ES-I3 (cell line): Measurements from ENCODE around the gene CLCN4.

ENCODE experiments used
- H3K36me3 ChIP-seq: 2 replicates; pipeline ENCODE4 v1.6.1; 2013; ENCODE audit warnings: mild to moderate bottlenecking, low read length, control low read depth, moderate library complexity; ENCODE audit not compliant: insufficient read depth
- H3K4me1 ChIP-seq: 2 replicates; pipeline ENCODE4 v1.6.1; 2013; ENCODE audit warnings: mild to moderate bottlenecking, control low read depth, low read length; ENCODE audit not compliant: insufficient read depth
- H3K9ac ChIP-seq: 2 replicates; pipeline ENCODE4 v1.6.1; 2013; ENCODE audit warnings: low read depth, mild to moderate bottlenecking, low read length, moderate library complexity
- H3K9me3 ChIP-seq: 2 replicates; pipeline ENCODE4 v1.6.1; 2013; ENCODE audit warnings: mild to moderate bottlenecking, low read length, moderate library complexity; ENCODE audit not compliant: control insufficient read depth, insufficient read depth

Gene CLCN4

DNA sequence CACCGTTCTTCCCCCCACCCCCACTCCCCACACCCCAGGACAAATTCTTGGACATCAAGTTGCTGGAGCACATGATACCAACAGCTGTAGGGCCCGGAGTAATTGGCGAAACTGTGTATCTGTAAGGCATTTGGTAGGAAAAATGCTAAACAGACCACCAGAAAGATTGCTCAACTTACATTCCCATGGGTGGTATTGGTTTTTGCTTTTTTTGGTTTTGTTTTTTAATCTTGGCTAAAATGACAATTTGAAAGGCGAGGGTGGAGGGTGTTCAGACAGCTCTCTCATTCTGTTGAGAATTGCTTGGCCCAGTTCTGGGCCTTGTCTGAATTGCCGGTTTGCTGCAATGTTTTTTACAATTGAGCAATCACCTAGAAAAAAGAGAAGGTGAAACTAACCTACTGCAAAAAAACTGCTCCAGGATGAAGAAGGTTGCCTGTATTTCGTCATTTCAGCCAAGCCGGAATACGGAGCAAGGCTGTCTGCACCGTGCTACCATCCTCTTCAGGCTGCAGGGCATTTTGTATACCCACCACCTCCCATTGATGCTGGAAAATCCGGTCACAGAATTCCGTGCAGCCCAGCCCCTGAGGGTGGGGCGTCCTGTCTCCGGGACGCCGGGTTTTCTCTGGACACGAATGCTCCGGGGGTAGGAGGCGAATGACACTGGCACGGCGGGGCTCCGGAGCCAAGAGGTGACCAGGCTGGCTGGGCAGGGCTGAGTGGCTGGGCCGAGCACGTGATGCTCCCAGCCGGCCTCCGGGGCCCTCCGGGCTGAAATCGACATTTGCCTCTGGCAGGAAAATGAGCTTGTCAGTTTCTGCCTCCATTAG, at the start of gene CLCN4:
Gene CLCN4, plus strand, starts transcription at position 777 of the 833 bp plus-strand sequence. CDS start 28,058 bp downstream, outside the sequence.
- peak within 1 kb of the TSS; percentile 44 for H3K9ac ChIP-seq
- H3K9me3 ChIP-seq, result no peaks in the 10 kb centered on the region
- no peaks in the 10 kb centered on the region for H3K36me3 ChIP-seq
- peaks cover 16% of the 10 kb centered on the region for H3K4me1 ChIP-seq

DNA sequence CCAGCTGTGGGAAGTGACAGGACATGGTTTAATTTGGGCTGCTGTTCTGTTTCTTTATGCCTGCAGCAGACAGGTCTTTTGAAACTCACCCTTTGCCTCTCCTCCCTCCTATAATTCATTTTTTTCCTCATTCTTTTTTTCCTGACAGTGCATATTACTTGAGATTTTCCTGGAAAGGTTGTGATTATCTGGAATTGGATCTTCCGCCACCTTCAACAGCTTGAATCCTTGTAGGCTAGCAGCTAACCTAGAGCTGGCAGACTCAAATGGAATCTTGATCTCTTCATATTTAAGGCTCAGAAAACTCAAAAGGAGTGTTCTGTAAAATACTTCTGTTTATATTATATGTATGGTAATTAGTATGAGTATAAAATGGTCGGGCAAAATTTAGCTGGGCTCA, 49.3 kb upstream of the CLCN4 start:
- H3K9me3 ChIP-seq, result no peaks in the 10 kb centered on the region; the same call in none of the 2 replicates
- H3K36me3 ChIP-seq, result no peaks in the 10 kb centered on the region; the same call in 1 of the 2 replicates
- no peak overlapping the region for H3K9ac ChIP-seq
- no peaks in the 10 kb centered on the region for H3K4me1 ChIP-seq

DNA sequence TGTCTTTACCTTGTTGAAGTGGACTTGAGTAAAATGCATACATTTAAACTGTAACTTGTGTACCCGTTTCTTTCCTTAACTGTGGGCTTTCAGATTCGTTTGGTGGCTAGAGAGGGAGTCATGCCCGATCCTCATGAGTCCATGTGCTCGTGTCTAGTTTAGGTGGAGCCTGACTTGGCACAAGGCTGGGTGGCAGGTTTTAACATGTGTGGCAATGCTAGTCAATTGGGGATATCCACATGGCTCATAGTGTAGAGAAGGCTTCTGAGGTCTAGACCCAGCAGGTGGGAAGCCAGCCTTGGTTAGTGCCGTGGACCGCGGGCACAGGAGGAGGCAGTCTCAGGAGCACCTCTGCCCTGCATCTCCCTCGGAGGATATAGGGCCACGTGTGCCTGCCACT, 48.5 kb upstream of the CLCN4 start:
- Histone ChIP-seq H3K36me3 (no peaks in the 10 kb centered on the region; the same call in none of the 2 replicates), H3K9me3 (peaks cover 3% of the 10 kb centered on the region), H3K4me1 (no peaks in the 10 kb centered on the region), H3K9ac (no peak overlapping the region)

DNA sequence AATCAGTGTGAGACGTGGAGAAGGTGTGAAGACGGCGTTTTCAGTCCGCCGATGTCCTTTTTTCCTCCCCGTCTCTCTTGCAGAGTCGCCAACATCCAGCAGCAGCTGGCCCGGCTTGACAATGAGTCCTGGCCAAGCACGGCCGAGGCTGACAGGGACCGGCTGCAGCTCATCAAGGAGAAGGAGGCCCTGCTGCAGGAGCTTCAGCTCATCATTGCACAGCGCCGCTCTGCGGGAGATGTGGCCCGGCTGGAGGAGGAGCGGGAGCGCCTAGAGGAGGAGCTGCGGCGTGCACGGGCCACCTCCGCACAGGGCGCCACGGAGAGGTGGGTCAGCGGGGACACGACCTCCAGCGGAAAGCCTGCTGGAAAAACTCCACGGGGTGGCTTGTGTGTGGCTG, 47.1 kb upstream of the CLCN4 start:
- H3K9me3 ChIP-seq, result peaks cover 4% of the 10 kb centered on the region
- H3K9ac ChIP-seq, result no peak overlapping the region
- H3K4me1 ChIP-seq, result no peaks in the 10 kb centered on the region
- no peaks in the 10 kb centered on the region; the same call in none of the 2 replicates for H3K36me3 ChIP-seq

DNA sequence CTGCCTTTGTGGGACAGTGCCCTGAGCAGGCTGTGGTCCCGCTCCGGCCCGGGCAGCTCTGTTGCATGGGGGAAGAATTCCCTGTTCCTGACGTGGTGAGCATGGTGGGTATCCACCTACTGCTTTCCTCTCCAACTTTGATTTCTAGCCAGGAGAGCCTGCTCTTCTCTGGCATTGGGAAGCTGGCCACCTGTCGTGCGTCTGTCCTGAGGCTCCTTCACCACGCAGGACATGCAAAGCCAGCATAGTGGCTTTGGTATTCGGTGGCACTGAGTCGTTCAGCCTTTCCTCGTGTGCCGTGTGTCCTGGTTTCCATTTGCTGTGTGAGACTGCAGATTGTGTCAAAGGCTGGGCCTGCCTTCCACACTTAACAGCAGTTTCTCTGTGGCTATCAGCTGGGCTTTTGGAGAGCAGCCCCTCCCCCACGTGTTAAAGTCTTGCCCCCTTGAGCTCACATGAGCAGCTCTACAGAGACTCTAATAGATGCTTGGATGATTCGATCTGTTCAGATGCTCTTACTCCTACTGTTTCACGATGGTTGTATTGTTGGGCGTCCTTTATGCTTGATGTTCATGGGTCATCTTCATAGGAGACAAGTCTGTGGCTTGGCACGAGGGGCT, 46.3 kb upstream of the CLCN4 start:
- Histone ChIP-seq H3K4me1 (no peaks in the 10 kb centered on the region), H3K36me3 (no peaks in the 10 kb centered on the region; the same call in none of the 2 replicates), H3K9me3 (peaks cover 4% of the 10 kb centered on the region), H3K9ac (no peak overlapping the region)

DNA sequence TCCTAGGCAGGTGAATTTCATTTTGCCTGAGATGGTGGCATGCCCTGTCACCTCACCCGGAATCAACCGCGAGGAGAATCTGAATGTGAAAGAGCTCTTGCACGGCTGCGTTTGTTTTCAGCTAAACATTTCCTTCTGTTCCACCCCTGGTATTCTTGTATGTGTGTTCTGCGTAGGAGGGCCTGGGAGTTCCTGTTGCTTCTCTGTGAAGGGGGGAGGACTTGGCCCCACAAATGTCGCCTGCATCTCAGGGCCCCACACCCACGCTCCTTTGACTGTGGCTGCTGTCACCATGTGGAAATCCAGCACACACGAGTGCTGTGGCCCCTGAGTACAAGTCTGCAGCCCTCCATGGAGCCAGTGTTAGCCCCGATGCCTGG, 45.8 kb upstream of the CLCN4 start:
- Histone ChIP-seq H3K4me1 (no peaks in the 10 kb centered on the region), H3K9ac (no peak overlapping the region), H3K9me3 (peaks cover 4% of the 10 kb centered on the region), H3K36me3 (no peaks in the 10 kb centered on the region; the same call in none of the 2 replicates)

DNA sequence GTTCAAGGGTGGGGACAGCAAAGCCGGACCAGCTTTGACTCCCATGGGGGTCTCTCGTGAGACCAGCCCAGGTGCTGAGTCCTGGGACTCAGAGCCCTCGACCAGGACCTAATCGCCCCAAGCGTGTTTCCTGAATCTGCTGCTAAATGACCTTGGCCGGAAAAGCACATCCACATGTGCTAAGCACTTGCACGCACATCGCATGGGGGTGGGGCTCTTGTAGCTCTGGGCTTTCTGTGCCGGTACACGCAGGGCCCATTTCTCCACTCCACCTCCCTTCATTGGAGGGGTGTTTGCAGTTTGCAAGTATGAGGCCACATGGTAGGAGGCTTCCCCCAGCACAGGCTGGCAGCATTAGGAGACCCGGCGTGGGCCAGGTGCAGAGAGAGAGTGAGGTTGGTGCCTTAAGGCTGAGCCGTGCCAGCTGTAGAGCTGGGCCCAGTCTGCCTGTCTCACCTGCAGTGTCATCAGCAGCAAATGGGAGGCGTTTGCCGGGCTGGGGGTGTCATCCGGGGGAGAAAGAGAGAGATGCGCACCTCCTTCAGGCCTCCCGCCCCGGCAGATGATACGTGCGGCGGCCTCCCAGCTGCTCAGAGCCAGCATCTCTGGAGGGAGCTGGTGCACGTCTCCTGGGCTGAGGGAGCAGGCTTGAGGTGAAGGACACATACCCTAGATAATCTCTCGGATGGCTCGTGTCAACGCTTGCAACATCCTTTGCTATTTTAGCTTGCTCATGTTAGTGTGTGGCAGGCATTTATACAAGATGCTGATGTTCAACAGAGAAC, 45.2 kb upstream of the CLCN4 start:
- H3K9me3 ChIP-seq, result peaks cover 4% of the 10 kb centered on the region
- no peaks in the 10 kb centered on the region for H3K4me1 ChIP-seq
- H3K36me3 ChIP-seq, result no peaks in the 10 kb centered on the region; the same call in none of the 2 replicates
- no peak overlapping the region for H3K9ac ChIP-seq

DNA sequence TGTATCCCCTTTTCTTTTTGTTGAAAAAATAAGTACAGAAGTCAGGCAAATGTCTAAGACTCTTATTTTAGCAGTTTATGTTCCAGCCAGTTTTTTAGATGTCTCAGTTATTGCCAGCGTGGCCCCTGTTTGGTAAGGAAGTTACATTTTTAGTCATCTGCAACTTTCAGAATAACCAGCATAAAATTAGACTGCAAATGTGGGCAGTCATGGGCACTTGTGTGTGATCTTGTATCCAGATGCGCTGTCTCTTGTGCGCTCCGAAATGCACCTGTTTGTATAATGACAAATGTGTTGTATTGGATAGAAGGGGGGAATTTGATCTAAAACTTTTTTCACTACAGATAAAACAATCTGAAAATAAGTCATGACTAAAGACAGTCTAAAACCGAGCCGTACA, 44.3 kb upstream of the CLCN4 start:
- Histone ChIP-seq H3K9me3 (peaks cover 10% of the 10 kb centered on the region), H3K9ac (no peak overlapping the region), H3K4me1 (no peaks in the 10 kb centered on the region), H3K36me3 (no peaks in the 10 kb centered on the region; the same call in none of the 2 replicates)

DNA sequence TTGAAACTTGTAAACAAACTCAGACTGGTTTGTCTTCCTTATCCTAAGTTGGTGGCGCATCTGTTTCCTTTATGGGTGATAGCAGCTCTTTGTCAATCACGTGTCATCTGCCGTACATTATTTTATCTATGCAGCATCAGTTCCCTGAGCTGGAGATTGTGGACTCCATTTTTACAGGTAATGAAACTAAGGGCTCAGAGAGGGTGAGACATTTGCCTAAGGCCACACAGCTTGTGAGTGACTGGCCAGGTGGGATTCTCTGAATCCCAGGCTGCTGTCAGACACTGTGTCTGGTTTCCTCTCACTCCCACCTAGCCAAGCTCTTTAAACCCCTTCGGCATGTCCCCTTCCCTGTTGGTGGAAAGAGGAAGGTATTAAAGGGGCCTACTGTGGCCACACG, 41.7 kb upstream of the CLCN4 start:
- no peaks in the 10 kb centered on the region for H3K4me1 ChIP-seq
- H3K36me3 ChIP-seq, result no peaks in the 10 kb centered on the region; the same call in none of the 2 replicates
- H3K9me3 ChIP-seq, result peaks cover 28% of the 10 kb centered on the region
- H3K9ac ChIP-seq, result no peak overlapping the region

DNA sequence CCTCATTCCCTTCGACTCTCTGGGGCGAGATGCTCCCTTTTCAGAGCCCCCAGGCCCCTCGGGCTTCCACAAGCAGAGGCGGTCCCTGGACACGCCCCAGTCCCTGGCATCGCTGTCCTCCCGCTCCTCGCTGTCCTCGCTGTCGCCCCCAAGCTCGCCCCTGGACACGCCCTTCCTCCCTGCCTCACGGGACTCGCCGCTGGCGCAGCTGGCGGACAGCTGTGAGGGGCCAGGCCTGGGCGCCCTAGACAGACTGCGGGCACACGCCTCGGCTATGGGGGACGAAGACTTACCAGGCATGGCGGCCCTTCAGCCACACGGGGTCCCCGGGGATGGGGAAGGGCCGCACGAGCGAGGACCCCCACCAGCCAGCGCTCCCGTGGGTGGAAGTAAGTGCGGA, 39.5 kb upstream of the CLCN4 start:
- no peaks in the 10 kb centered on the region; the same call in none of the 2 replicates for H3K36me3 ChIP-seq
- H3K4me1 ChIP-seq, result no peaks in the 10 kb centered on the region
- H3K9me3 ChIP-seq, result peaks cover 49% of the 10 kb centered on the region
- no peak overlapping the region for H3K9ac ChIP-seq

DNA sequence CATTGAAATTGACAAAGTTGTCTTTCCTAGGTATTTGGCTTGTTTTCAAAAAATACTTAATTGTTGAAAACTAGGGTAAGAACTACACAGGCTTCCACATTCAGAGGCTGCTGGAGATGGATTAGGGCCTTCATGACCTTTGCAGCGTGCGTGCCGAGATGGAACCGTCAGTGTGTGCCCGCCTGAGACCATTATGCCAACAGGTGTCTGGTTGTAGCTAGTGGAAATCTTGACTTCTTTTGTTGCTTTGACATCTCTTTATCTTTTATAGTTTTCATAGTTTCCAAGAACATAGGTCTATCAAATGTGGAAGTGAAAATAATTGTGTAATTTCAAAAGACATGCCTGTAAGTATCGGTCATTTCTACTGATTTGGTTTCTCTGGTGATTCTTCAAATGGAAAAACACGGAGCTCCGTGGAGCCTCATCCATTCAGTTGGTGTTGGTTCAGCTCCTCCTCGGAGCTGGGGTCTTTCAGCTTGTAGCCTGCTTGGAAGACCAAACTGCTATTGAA, 38.9 kb upstream of the CLCN4 start:
- Histone ChIP-seq H3K9ac (no peak overlapping the region), H3K36me3 (no peaks in the 10 kb centered on the region; the same call in none of the 2 replicates), H3K4me1 (no peaks in the 10 kb centered on the region), H3K9me3 (peaks cover 55% of the 10 kb centered on the region)

DNA sequence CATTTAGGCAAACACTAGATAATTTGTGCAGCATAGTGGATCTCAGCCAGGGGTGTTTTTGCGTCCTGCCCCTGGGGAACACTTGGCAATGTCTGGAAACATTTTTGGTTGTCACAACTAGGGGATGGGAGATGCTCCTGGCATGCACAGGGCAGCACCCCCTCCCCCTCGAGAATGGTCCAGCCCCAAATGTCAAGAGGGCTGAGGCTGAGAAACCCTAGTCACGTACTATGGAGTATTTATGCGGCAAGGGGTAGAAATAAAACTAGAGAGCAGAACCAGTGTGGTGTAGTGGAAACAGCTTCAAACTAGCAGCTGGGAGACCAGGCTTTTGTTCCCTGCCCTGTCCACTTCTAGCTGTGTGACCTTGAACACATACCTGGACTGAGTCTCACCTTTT, 38.2 kb upstream of the CLCN4 start:
- no peak overlapping the region for H3K9ac ChIP-seq
- no peaks in the 10 kb centered on the region; the same call in 1 of the 2 replicates for H3K36me3 ChIP-seq
- H3K9me3 ChIP-seq, result peaks cover 54% of the 10 kb centered on the region
- H3K4me1 ChIP-seq, result no peaks in the 10 kb centered on the region

DNA sequence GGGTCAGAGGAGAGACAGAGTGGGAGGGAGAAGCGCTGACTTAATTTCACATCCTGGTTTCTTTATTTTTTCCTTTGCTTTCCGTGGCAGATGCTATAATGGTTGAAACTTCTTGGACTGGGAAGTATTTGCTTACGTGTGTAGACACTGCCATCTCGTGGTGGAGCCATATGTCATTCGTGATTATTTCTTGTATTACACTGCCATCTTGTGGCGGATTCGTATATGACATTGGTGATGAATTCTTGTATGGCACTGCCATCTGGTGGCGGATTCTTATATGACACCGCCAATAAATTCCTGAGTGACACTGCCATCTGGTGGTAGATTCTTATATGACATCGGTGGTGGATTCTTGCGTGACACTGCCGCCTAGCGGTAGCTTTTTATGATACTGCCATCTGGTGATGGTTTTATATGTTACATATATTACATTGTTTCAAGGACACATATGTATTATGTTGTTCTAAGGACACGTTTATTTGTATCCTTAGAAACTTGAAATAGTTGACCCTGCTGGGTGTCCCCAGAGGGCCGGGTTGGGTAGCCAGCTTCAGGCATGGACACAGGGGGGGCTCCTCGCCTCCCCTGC, 37.3 kb upstream of the CLCN4 start:
- Histone ChIP-seq H3K36me3 (no peaks in the 10 kb centered on the region; the same call in 1 of the 2 replicates), H3K9ac (no peak overlapping the region), H3K4me1 (no peaks in the 10 kb centered on the region), H3K9me3 (peaks cover 55% of the 10 kb centered on the region)

DNA sequence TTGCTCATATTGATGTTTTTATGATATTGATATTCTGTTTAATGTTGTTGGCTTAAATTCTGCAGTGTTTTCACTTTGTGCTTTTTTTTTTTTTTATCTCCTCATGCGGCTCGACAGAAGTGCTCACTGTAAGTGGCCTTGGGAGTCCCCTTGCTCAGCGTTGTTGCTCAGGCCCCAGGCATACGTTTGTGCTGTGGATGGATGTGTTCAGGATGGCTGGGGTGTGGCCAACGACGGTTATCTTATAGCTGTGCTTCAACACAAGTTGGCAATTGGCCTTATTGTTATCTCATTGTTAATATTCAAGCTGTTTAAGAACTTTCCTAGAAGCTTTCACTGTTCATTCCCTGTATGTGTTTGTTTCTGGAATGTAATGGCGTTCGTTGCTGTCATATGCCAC, 36.4 kb upstream of the CLCN4 start:
- Histone ChIP-seq H3K9me3 (peaks cover 58% of the 10 kb centered on the region), H3K36me3 (no peaks in the 10 kb centered on the region; the same call in 1 of the 2 replicates), H3K4me1 (no peaks in the 10 kb centered on the region), H3K9ac (no peak overlapping the region)
